SIG-M5 treated with dmso at 0.1 percent for 504 hours (cell line): ENCODE results near the gene HK3.
"Not testable (repeated sequence)": the region's sequence is repeated elsewhere in the genome, so short reads cannot be mapped to it uniquely, and the experiment has no call there.

Source experiments
- DNase-seq: peaks from one replicate; lab custom pipeline; 2025; ENCODE audit not compliant: unreplicated experiment; lab: John Stamatoyannopoulos, UW

Gene HK3

GRCh38 chr5:176883700-176884570 is 15.2 kb downstream of the HK3 start:
- DNase-seq, result no peak

- DNase-seq, result no peak
Observed at GRCh38 chr5:176882567-176882903, 16.6 kb downstream of the HK3 start.

- DNase-seq, result no peak
Observed at GRCh38 chr5:176881816-176882566, 17.2 kb downstream of the HK3 start.

- DNase-seq, result no peak
Observed at GRCh38 chr5:176881021-176881749, 18.0 kb downstream of the HK3 start.

GRCh38 chr5:176880366-176881020 is 18.7 kb downstream of the HK3 start:
- no peak for DNase-seq

GRCh38 chr5:176879663-176880361 is 19.3 kb downstream of the HK3 start:
- DNase-seq, result no peak

- no peak for DNase-seq
Observed at GRCh38 chr5:176878906-176879662, 20.1 kb downstream of the HK3 start.

GRCh38 chr5:176878463-176878862 is 20.7 kb downstream of the HK3 start:
- no peak for DNase-seq

GRCh38 chr5:176877793-176878331 is 21.3 kb downstream of the HK3 start:
- DNase-seq, result no peak

- no peak for DNase-seq
Observed at GRCh38 chr5:176876506-176877431, 22.4 kb downstream of the HK3 start.

- peak; percentile 17 for DNase-seq
Observed at GRCh38 chr5:176875783-176876505, 23.2 kb downstream of the HK3 start.

- no peak for DNase-seq
Observed at GRCh38 chr5:176875014-176875550, 24.1 kb downstream of the HK3 start.

GRCh38 chr5:176874198-176874780 is 24.9 kb downstream of the HK3 start:
- no peak for DNase-seq

- DNase-seq, result no peak
Observed at GRCh38 chr5:176873541-176874172, 25.5 kb downstream of the HK3 start.

- not testable (repeated sequence) for DNase-seq
Observed at GRCh38 chr5:176873011-176873410, 26.1 kb downstream of the HK3 start.

GRCh38 chr5:176872586-176872985 is 26.6 kb downstream of the HK3 start:
- not testable (repeated sequence) for DNase-seq

- DNase-seq, result not testable (repeated sequence)
Observed at GRCh38 chr5:176870644-176871043, 28.5 kb downstream of the HK3 start.
